ENCODE measurements around the gene ZNF750.

ZNF750 gene

DNA sequence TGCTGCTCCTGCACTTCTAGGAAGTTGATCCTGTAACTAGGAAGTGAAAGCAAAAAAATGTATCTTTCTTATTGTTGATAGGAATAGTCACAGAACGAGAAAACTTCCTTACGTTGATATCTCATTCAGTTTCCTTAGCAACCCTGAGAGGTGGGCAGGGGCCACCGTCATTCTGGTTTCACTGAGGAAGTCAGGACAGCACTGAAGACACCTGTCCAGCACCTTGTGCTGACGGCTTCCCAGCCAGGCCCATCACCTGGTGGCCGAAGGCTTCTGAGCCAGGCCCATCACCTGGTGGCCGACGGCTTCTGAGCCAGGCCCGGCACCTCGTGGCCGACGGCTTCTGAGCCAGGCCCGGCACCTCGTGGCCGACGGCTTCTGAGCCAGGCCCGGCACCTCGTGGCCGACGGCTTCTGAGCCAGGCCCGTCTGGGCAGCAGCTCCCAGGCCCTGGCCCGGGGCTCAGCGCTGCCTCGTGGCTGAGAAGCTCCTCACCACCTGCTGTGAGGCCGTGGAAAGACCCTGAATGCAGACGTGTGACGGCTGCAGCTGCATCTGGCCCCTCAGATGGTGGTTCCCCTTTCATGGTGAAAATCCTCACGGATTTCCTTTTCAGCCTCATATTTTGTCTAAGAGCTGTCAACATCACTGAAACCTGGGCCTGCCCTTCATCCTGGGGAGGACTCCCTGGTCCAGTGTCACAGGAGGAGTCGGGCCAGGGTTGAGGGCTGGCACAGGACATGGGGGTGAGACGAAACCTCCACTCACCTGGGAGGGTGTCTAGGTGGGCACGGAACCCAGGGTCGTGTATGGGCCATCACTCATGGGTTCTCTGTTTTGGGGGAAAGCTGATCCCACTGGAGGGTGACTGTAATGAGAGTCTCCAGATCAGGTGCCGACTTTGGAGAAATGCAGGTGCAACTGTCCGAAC is 33.0 kb upstream of the ZNF750 start:
- no peak for DNase-seq

DNA sequence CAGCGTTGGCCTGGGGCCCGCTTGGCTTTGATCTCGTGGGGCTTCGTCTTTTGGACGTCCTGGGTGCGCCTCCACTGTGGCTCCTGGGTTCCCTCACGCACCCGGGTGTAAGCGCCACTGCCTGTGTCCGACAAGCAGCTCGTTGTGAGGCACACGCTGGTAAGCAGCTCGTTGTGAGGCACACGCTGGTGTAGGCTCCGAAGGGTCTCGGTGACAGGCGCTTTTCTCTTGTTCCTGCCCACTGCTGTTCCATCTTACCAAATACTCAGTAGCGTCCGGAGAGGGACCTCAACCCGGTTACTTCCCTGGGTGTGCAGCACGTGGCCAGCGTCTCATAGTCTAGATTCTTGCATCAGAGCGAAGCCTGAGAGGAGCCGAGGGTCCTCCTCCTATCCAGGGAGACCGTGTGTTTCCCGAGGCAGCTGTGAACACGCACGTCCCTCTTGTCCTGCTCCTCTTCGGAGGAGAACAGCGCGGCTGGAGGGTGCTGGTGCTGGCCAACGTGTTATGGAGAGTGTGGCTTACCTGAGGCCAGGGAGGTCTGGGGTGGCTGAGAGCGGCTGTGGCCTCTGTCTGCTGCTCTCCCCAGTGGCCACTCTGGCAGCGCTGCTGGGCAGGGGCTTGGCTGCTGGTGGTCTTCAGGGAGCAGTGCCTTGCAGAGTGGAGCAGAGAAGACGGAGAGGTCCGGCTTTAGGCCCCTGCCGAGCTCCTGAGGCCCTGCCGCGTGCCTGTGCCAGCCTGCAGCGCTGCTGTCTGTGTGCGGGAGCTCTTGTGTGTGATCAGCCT is 32.1 kb upstream of the ZNF750 start:
- no peak for DNase-seq

DNA sequence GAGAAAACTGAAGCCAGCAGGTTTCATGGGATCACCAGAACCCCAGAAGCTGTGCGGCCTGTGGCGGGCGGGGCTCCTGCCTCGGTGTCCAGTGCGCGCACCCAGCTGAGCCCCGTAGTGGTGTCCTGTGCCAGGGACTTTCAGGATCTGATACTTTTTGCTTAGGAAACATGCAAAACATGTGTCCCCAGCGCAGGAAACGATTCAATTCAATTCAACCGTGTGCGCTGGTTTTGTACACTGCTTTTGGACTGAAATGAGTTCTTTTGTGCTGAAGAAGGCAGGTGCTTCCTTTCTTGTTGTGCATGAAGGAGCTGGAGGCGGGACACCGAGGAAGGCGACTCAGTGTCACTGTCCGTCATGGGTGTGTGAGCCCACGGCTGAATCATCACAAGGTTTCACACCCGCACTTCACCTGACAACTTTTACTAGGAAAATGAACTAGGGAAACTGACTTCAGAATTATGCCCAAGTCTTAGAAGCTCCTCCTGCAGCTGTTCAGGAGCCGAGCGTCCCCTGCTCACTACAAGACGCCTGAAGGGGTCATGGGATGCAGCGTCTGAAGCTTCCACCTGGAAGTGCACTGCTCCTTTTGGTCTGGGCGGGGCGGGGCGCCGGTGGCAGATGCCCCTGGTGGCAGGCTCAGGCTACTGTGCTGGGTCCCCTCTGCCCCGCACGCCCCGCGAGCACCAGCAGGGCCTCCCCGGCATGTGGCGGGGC is 31.4 kb upstream of the ZNF750 start:
- DNase-seq = no peak

DNA sequence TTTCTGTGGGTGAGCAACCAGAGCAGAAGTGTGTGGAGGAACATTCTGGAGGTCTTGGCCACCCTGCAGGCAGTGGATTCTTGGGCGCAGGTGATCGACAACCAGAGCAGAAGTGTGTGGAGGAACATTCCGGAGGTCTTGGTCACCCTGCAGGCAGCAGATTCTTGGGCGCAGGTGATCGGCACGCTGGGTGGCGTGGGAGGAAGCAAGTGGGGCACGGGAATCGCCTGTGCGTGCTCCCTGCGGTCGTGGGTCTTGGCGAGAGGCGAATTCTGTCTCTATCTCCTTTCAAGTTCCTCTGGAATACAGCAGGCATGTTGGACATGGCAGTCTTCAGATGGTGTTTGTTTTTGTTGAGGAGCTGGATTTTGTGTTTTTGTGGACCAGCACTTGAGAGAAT is 30.7 kb upstream of the ZNF750 start:
- DNase-seq = no peak

DNA sequence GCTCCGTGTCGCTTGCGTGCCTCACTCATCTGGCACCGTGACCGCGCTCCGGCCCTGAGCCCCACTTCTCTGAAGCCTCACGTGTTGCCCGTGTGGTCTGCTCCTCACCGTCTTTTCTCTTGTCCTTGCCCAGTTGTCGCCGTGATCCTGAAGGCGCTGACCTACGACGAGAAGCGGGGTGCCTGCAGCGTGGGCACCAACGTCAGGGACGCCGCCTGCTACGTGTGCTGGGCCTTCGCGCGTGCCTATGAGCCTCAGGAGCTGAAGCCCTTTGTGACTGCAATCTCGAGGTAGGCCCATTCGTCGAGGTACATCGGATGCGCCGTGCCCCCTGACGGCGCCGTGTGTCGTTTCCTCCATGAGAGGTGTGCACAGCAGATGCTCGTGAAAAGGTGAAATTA is 30.3 kb upstream of the ZNF750 start:
- DNase-seq = no peak

DNA sequence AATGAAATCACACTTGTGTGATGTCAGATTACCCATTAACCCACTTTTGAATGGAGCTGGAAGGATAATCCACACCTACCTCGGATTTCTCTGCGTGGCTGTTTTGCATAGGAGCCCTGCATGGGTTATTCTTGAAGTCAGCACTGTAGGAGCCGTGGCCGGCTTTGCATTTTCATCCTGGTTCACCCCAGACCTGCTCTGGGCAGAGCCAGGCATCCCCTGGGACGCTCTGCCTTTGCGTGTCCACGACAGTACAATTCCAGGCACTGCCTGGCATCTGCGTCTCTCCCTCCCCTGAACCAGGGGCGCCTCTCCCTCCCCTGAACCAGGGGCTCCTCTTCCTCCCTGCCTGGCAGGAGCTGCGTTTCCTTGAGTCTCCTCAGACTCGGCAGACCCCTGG is 29.7 kb upstream of the ZNF750 start:
- no peak for DNase-seq

DNA sequence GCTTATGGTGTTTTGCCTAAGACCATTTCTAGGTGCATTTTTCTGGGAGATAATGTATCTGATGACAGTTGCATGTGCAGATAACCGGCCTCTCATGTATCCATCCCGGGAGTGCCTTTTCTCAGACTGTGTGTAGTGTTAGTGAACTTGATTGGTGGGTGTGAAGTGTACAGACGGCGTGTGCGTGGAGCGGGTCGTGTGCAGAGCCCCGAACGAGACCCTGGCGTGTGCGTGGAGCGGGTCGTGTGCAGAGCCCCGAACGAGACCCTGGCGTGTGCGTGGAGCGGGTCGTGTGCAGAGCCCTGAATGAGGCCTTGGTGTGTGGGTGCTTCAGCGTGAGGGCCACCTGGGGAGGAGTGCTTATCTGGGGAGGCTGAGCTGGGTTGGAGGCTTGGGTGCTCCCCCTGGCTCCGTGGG is 28.9 kb upstream of the ZNF750 start:
- no peak for DNase-seq

DNA sequence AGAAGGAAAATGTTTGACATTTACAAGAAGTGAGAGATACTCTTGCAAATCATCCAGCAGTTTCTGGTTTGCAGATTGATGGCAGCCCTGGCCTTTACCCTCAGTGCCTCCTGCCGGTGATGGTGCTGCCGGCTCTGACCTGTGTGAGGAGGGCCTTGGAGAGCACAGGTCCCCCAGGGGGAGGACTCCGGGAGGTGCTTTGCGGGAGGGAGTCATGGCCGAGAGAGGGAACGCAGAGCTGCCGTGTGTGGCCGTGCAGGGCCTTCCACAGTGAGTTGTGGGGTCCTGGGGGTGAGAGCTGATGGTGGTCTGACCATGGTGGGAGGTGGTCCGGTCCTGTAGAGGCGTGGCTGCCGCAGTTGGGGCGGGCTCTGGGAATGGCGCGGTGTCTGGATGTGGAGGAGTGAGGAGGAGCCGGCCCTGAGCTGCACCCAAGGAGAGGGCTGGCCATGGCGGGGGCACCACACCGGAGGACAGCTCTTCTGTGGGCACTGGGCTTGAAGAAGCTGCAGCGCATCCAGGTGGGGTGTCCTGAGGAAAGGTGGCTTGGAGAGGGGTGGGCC is 28.0 kb upstream of the ZNF750 start:
- DNase-seq = no peak

DNA sequence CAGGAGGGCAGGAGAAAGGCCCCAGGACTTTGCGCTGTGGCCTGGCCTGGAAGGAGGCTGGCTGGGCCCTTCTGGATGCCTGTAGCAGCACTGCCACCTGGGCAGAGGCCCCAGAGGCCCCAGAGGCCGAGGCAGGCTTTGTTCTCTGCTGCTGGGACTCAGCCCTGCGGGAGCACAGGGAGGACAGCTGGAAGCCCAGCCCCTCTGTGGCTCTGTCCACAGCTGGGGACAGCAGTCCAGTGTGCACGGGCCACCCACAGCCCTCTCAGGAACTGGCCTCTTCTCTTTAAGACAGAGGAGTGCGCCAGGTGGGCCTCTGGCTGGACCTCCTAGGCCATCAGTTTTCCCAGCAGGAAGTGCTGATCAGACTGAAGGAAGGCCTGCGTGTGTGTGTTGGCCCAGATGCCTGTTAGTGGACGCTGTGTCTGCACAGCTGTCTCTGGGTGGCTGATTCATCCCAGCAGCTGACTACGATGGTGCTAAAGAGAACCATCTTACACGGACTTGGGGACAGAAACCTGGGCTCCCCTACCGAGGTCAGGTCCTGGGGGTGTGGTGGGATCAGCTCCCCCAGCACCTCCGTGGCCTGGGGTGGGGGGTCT is 26.9 kb upstream of the ZNF750 start:
- no peak for DNase-seq

DNA sequence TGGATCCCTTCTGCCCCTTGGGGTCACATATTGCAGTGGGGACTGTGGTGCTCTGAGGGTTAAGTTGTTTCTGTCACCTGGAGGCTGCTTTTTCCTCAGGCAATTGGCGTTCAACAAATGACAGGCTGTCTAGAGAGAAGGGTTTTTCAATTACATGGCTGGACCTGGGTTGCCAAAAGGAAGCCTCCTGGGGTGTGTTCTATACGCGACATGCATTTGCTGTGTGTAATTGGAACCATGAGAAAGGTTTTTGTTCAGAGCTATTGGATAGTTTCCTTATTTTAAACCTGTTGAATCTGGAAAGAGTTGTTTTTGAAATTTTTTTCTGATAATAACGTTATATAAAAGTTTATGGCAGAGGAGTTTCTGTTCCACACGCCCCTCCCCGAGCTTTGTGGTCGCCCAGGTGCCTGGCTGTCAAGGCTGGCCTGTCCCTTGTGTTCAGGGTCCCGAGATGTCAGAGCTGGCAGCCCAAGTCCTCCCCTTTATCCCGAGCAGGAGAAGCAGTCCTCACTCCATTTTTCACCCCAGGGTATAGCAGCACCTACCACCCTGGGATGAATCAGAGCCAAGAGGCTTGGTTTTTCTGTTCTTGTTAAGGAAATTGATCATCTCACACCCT is 26.1 kb upstream of the ZNF750 start:
- no peak for DNase-seq

DNA sequence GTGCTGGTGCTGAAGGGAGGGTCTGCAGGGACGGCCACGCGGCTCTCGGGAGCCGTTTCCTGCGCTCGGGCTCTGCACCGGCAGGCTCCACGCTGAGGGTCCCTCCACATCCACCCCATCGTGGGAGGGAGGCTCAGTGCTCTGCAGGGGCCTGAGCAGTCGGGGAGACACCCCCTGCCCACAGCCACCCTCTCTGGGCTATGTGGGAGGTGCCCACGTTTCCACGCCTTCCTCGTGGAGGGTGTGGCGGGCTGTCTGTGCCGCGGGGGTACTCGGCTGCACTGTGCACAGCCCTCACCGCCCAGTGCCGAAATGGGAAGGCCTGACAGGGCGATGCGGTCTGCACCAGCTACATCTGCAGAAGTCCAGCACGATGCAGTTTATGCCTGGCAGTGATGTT is 25.5 kb upstream of the ZNF750 start:
- no peak for DNase-seq

DNA sequence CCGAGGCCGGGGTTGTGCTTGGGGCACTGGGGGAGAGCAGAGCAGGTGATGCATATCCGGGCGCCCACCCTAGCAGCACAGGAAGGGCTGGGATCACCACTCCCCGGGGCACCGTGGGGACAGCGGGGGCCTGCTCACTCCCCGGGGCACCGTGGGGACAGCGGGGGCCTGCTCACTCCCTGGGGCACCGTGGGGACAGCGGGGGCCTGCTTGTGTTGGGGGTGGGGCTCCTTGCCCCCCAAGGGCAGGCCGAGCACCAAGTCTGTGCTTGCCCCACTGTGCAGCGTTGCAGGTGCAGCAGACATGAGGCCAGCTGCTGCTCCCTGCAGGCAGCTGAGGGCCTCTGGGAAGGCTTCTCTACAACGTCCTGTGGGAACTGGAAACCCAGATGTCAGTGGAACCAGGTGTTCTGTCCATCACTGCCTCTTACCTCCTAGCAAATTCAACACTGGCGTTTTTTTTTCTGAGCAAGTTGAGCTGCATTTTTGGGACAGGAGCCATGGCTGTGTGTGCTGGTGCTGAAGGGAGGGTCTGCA is 25.0 kb upstream of the ZNF750 start:
- no peak for DNase-seq

DNA sequence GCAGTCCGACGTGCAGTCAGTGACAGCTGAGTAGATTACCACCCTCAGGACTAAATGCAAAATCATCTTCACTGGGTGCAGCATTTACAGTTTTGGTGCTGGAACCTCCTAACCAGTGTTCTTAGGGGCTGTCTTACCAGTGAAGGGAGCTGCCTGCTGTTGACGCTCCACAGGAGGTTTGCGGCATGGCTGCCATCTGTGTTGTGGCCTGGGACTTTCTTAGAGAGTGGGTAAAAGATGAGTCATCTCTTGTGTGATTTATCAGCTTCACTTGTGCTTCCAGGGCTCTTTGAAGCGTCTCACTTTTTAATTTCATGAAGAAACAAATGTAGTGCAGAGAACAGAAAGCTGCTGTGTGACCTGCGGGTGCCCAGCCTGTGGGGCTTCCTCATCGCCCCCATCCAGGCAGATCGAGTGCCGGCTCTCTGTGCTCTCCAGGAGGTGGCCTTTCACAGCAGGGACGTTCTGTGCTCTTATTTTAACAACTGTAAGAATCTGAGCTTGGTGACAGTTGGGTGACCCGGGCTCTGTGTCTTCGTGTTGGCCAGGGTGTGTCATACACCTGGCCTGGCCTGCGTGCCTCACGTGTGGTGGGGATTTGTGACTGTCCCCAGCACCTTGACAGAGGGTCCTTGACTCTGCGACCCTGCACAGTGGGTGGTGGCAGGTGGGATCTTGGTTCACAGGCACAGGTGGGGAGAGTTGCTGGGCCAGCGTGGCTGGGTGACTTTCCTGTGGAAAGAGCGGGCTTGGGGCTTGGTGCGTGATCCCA is 24.3 kb upstream of the ZNF750 start:
- peak; percentile 16 for DNase-seq

DNA sequence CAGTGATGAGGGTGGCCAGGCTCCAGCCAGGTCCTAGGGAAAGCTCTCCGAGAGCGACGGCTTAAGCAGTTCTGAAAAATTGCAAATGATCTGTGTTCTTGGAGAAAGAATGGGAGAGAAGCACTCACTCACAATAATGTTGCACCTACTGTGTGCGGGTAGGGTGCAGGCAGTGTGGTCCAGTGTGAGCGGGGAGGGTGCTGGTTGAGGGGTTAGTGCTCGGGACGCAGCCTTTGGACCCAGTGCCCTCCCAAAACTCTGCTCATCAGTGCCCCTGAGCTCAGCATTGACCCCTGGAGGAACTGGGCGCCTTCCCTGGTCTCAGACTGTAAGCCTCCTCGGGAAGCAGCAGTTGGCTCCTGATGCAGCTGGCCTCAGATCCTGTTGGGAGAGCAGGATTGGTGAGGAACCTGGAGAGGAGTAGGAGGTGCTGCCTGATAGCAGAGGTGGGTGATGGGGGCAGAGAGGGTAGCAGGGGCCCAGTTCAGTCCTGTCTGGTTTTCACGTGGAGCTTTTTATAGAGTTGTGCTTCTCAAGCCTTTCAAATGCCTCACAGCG is 23.6 kb upstream of the ZNF750 start:
- no peak for DNase-seq

DNA sequence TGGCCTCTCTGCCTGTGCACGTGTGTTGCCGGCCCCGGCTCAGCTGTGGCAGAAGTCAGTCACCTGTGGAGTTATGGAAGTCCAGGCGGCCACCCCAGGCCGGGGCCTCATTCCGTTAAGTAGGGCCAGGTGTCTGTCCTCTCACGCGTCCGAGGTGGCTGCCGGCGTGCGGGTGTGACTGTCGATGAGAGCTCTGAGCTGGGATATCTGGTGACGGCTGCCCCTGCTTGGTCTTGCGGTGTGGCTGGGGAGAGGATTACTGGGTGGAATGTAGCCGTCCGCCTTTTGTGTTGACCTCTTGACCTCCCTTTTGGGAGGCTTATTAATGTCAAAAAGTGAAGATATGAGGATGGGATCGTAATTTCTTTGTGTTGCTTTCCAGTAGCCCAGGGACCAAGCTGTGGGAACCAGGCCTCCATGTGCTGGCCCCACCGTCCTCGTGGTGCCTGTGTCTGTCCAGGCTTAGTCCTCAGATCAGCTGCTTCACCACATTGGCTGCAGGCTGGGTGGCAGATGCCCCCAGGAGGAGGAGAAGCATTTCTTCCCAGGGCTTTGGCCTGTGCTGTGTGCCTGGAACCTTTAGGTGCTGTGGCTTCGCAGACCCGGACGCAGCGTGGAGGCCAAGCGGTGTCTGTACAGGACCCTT is 23.0 kb upstream of the ZNF750 start:
- no peak for DNase-seq

DNA sequence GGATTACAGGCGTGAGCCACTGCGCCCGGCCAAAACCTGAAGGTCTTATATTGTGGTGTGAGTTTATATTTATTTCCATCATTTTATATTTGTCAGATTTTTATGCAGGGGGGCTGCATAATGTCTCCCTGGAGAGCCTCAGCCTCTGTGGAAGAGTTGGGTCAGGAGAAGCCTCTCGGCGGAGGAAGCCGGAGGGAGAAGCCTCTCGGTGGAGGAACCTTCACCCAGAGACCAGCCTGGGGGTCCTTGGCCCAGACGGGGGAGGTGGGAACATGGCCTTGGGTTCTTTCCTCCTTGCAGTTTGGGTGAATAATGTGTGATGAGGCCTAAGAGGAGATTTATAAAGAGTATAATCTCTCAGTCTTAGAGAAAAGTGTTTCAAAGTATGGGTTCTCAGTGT is 22.4 kb upstream of the ZNF750 start:
- no peak for DNase-seq

DNA sequence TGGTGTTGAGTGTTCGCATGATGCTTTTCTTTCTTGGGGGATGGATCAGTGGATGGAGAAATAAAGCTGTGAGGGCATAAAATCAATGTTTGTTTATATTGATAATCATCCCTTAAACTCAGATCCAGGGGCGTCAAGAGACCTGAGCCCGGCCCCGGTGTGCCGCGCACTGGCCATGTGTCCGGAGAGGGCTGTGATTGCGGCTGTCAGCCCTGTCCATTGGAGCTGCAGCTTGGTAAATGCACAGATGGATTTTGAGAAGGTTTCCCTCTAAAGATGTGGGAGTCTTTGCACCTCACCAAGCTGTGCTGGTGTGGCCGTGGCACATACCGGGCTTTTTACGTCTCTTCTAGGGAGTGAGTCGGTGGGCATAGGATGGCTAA is 21.6 kb upstream of the ZNF750 start:
- no peak for DNase-seq

DNA sequence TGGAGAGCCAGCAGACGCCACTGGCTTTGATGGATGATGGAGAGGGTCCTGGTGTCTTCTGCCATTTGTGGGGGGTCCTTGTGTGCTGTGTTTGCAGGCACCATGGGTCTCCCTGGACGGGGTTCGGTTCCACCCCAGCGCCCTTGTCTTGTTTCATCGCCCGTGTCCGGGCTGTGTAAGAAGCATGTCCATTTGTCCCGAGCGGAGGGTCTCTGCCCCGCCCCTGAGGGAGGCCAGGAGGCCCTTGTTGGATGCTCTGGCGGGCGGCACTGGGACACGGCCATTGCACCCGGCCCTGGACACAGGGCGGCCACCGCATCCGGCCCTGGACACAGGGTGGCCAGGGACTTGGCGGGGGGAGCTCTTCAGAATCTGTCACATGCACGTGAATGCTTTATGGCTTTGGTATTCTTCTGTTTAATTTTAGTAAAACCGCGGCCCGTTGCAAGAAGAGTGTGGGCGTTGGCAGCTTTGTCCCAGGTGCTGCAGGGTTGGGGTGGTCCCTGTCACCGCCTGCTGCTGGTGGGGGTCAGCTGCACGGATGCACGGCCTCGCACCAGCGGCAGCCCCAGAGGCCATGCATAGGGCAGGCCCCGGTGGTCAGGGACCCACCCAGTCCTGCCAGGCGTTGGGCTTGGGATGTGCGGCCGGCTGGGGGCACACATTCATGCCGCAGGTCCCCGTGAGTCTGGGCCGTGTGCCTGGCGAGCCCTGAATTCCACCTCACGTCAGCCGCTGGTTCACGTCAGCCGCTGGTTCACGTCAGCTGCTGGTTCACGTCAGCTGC is 21.0 kb upstream of the ZNF750 start:
- DNase-seq = no peak

Data from GF-D8 (cell line).